Gastroesophageal sphincter (tissue), 4 donors: ENCODE measurements around the gene PTPRD. TPM values are rescaled to one million over a fixed set of nuclear protein-coding genes. Genes with fewer than 3 reads are reported as not detected.

Experiments
- ATAC-seq: fragments of 150-250 bp; one replicate; pipeline ENCODE4 v1.9.1; 2016; ENCODE audit warnings: mild to moderate bottlenecking, moderate library complexity
- H3K27ac ChIP-seq, 4 donors: fragments of 200-600 bp; sonication (generic) in 3 of 4; 1 replicate in 3 of 4; 2 replicates in 1 of 4; pipeline ENCODE4 v1.5.1; 2016 to 2019
- H3K27me3 ChIP-seq: fragments of 200-600 bp; sonication (generic); one replicate; pipeline ENCODE4 v1.5.1; 2019
- H3K36me3 ChIP-seq, 2 donors: fragments of 200-600 bp; sonication (generic); one replicate each; pipeline ENCODE4 v1.5.1; 2019; ENCODE audit warnings: control low read depth in 1 of 2
- H3K4me1 ChIP-seq, 3 donors: fragments of 200-600 bp; sonication (generic); 1 replicate in 2 of 3; 2 replicates in 1 of 3; pipeline ENCODE4 v1.5.1; 2016 to 2019; ENCODE audit warnings: control low read depth in 2 of 3
- H3K4me3 ChIP-seq, 2 donors: fragments of 200-600 bp; sonication (generic); one replicate each; pipeline ENCODE4 v1.5.1; 2019; ENCODE audit warnings: mild to moderate bottlenecking in 1 of 2, moderate library complexity in 1 of 2
- H3K9me3 ChIP-seq, 3 donors: fragments of 200-600 bp; sonication (generic); one replicate each; pipeline ENCODE4 v1.5.1; 2017 to 2019; ENCODE audit warnings: control low read depth in 2 of 3
- CTCF ChIP-seq, 4 experiments: fragments of 200-600 bp in 2 of 4; fragments of 450-650 bp in 2 of 4; sonication (generic) in 1 of 4; IDR thresholded peaks; one replicate each; pipeline ENCODE4 v1.5.1; 2017 to 2019; ENCODE audit warnings: antibody characterized with exemption in 4 of 4, mild to moderate bottlenecking in 2 of 4, moderate library complexity in 2 of 4
- EP300 ChIP-seq: sonication (generic); formaldehyde crosslinking; IDR thresholded peaks from one replicate; pipeline ENCODE4 v1.6.1; 2017; ENCODE audit warnings: antibody characterized with exemption, mild to moderate bottlenecking
- POLR2A ChIP-seq, 2 donors: fragments of 450-650 bp; IDR thresholded peaks; one replicate each; pipeline ENCODE4 v1.6.1; 2017; ENCODE audit warnings: antibody characterized with exemption in 2 of 2, mild to moderate bottlenecking in 2 of 2, moderate library complexity in 1 of 2
- POLR2AphosphoS5 ChIP-seq: sonication (generic); formaldehyde crosslinking; IDR thresholded peaks from one replicate; pipeline ENCODE4 v1.6.1; 2017; ENCODE audit warnings: antibody characterized with exemption
- WGBS, 2 donors: methylation state at CpG; one replicate each; pipeline ENCODE4 v1.1.5; 2018; ENCODE audit warnings: low coverage in 1 of 2; 5-methylcytosine and 5-hydroxymethylcytosine counted together
- total RNA-seq, 4 donors: library from RNA; depleted of rRNA; stranded (reverse); fragments of >200 nt; gene quantifications; one replicate each; pipeline ENCODE4 v1.1.0, GENCODE V29; 2016

The PTPRD gene
- total RNA-seq, 4 donors from 2014 or later = 3.5 to 53.9 (median 15.8) TPM

- 60 to 74% methylated on average over 1 to 2 of the region's 2 CpGs for WGBS, 2 donors
Observed at GRCh38 chr9:9631284-9631683, 981.5 kb downstream of the PTPRD start.

GRCh38 chr9:9625248-9625647, 987.6 kb downstream of the PTPRD start:
- Histone ChIP-seq H3K9me3 (no peaks in the 10 kb centered on the region), H3K27ac (no peak overlapping the region), H3K27me3 (no peaks in the 10 kb centered on the region), H3K36me3 (no peaks in the 10 kb centered on the region), H3K4me3 (no peak overlapping the region), H3K4me1 (no peaks in the 10 kb centered on the region)
- 93 to 100% methylated on average over 2 to 5 of the region's 5 CpGs for WGBS, 2 donors
- no peak for ATAC-seq
- TF ChIP-seq EP300 (no peak), POLR2AphosphoS5 (no peak), CTCF (IDR thresholded peaks at IDR 0.05) (no peak), POLR2A (IDR thresholded peaks at IDR 0.05) (no peak)

More at GRCh38 chr9:9631284-9631683, 981.5 kb downstream of the PTPRD start:
- TF ChIP-seq CTCF (IDR thresholded peaks at IDR 0.05) (no peak), POLR2AphosphoS5 (no peak), POLR2A (IDR thresholded peaks at IDR 0.05) (no peak), EP300 (no peak)
- Histone ChIP-seq H3K27ac (no peak overlapping the region), H3K4me1 (no peaks in the 10 kb centered on the region), H3K27me3 (no peaks in the 10 kb centered on the region), H3K36me3 (no peaks in the 10 kb centered on the region), H3K9me3 (no peaks in the 10 kb centered on the region), H3K4me3 (no peak overlapping the region)
- no peak for ATAC-seq

- H3K4me1 ChIP-seq = no peaks in the 10 kb centered on the region
- no peak for ATAC-seq
- no peak overlapping the region for H3K4me3 ChIP-seq
- no peaks in the 10 kb centered on the region for H3K9me3 ChIP-seq
- no peak overlapping the region for H3K27ac ChIP-seq
- no peak for TF ChIP-seq POLR2A (IDR thresholded peaks at IDR 0.05)
- TF ChIP-seq CTCF (IDR thresholded peaks at IDR 0.05) = no peak
- no peak for TF ChIP-seq EP300
- TF ChIP-seq POLR2AphosphoS5 = no peak
- no peaks in the 10 kb centered on the region for H3K36me3 ChIP-seq
- WGBS, 2 donors = 63 to 70% methylated on average over 2 of the region's 2 CpGs
- no peaks in the 10 kb centered on the region for H3K27me3 ChIP-seq
Observed at GRCh38 chr9:9623506-9623905, 989.3 kb downstream of the PTPRD start.

- no peak for ATAC-seq
- H3K9me3 ChIP-seq = no peaks in the 10 kb centered on the region
- no peaks in the 10 kb centered on the region for H3K4me1 ChIP-seq
- TF ChIP-seq CTCF (IDR thresholded peaks at IDR 0.05) (no peak), EP300 (no peak), POLR2AphosphoS5 (no peak), POLR2A (IDR thresholded peaks at IDR 0.05) (no peak)
- no peak overlapping the region for H3K4me3 ChIP-seq
- H3K27me3 ChIP-seq = no peaks in the 10 kb centered on the region
- H3K27ac ChIP-seq = no peak overlapping the region
- WGBS, 2 donors = 86 to 94% methylated on average over 3 to 5 of the region's 5 CpGs
- no peaks in the 10 kb centered on the region for H3K36me3 ChIP-seq
Observed at GRCh38 chr9:9621355-9621940, 991.4 kb downstream of the PTPRD start.

- no peaks in the 10 kb centered on the region for H3K4me1 ChIP-seq
- ATAC-seq = no peak
- WGBS, 2 donors = 69 to 83% methylated on average over 1 to 2 of the region's 2 CpGs
- no peak overlapping the region for H3K4me3 ChIP-seq
- H3K36me3 ChIP-seq = no peaks in the 10 kb centered on the region
- no peak overlapping the region for H3K27ac ChIP-seq
- H3K9me3 ChIP-seq = no peaks in the 10 kb centered on the region
- TF ChIP-seq CTCF (IDR thresholded peaks at IDR 0.05) (no peak), POLR2AphosphoS5 (no peak), EP300 (no peak), POLR2A (IDR thresholded peaks at IDR 0.05) (no peak)
- H3K27me3 ChIP-seq = no peaks in the 10 kb centered on the region
Observed at GRCh38 chr9:9620736-9621135, 992.1 kb downstream of the PTPRD start.
